GM12878 (cell line): Measurements from ENCODE around the gene YRDC. TPM values are rescaled to one million over a fixed set of nuclear protein-coding genes. Genes with fewer than 3 reads are reported as not detected.

Experiments used
- ATAC-seq: fragments of 200-7000 bp; cut with Tn5 transposase; 3 replicates; pipeline ENCODE4 v1.9.1; 2020; ENCODE audit warnings: mild to moderate bottlenecking, moderate library complexity
- BruUV-seq: library from RNA; stranded (reverse); fragments of 400-500 nt; replicated peaks from 2 replicates; lab custom pipeline; 2021; lab: Mats Ljungman, UMichigan
- CTCF ChIA-PET: fragments of 300-600 bp; sonication (Branson Sonifier 250); formaldehyde crosslinking; extraction: SDS; loops from one replicate; lab custom pipeline; 2021; ENCODE audit warnings: inconsistent platforms; lab: Yijun Ruan, JAX
- POLR2A ChIA-PET: fragments of 350-600 bp; formaldehyde crosslinking; extraction: SDS; loops from one replicate; lab custom pipeline; 2021; ENCODE audit warnings: inconsistent platforms; lab: Charles Lee
- RAD21 ChIA-PET: fragments of 300-600 bp; sonication (Branson Sonifier 250); formaldehyde crosslinking; loops from one replicate; lab custom pipeline; 2023; ENCODE audit warnings: antibody characterized with exemption; ENCODE audit not compliant: unreplicated experiment; lab: Charles Lee
- SMC1A ChIA-PET: fragments of 300-600 bp; sonication (Branson Sonifier 250); formaldehyde crosslinking; loops from one replicate; lab custom pipeline; 2023; ENCODE audit not compliant: unreplicated experiment, uncharacterized antibody; lab: Charles Lee
- DNase-seq: peaks from one replicate; pipeline ENCODE4 v3.0.0-alpha.2; 2011; ENCODE audit warnings: low read depth, low spot score
- FAIRE-seq: peaks from 3 replicates; lab custom pipeline; 2011; peaks lifted over from hg19 to GRCh38; lab: Jason Lieb, UNC
- H2AFZ ChIP-seq: 2 replicates; pipeline ENCODE4 v1.6.0; 2011; ENCODE audit warnings: low read depth, low read length, control low read depth; ENCODE audit not compliant: control insufficient read depth
- H3K27ac ChIP-seq: 2 replicates; pipeline ENCODE4 v1.5.1; 2011; ENCODE audit warnings: control low read depth; ENCODE audit not compliant: control insufficient read depth, insufficient read depth
- H3K27me3 ChIP-seq, 2 experiments: replicated peaks in 1 of 2; 2 replicates each; pipeline versions ENCODE4 v1.6.0 to v1.6.1; 2011; ENCODE audit warnings: low read length in 1 of 2; ENCODE audit not compliant: control insufficient read depth in 2 of 2, insufficient read depth in 2 of 2
- H3K36me3 ChIP-seq, 2 experiments: 2 replicates each; pipeline ENCODE4 v1.5.1; 2011; ENCODE audit warnings: low read length in 1 of 2; ENCODE audit not compliant: control insufficient read depth in 2 of 2, insufficient read depth in 2 of 2
- H3K4me1 ChIP-seq: 2 replicates; pipeline ENCODE4 v1.6.1; 2011; ENCODE audit warnings: mild to moderate bottlenecking, low read length, moderate library complexity, mixed read lengths; ENCODE audit not compliant: control insufficient read depth, insufficient read depth
- H3K4me2 ChIP-seq: 2 replicates; pipeline ENCODE4 v1.6.0; 2011; ENCODE audit warnings: control low read depth; ENCODE audit not compliant: control insufficient read depth, insufficient read depth
- H3K4me3 ChIP-seq: fragments of 200-600 bp; sonication (generic); 2 replicates; pipeline ENCODE4 v1.5.1; 2016
- H3K79me2 ChIP-seq: 2 replicates; pipeline ENCODE4 v1.6.0; 2011; ENCODE audit warnings: low read length; ENCODE audit not compliant: control insufficient read depth, insufficient read depth
- H3K9ac ChIP-seq: 2 replicates; pipeline ENCODE4 v1.8.0; 2011; ENCODE audit warnings: low read length, control low read depth, mixed read lengths; ENCODE audit not compliant: control insufficient read depth, insufficient read depth
- H3K9me3 ChIP-seq: replicated peaks from 3 replicates; pipeline ENCODE4 v1.5.1; 2011; ENCODE audit warnings: mild to moderate bottlenecking, low read length; ENCODE audit not compliant: control insufficient read depth, insufficient read depth
- H4K20me1 ChIP-seq: 2 replicates; pipeline ENCODE4 v1.6.0; 2011; ENCODE audit not compliant: control insufficient read depth, insufficient read depth
- ATF3 ChIP-seq: IDR thresholded peaks from 2 replicates; pipeline ENCODE4 v1.6.1; 2011; ENCODE audit warnings: low read depth, mild to moderate bottlenecking, low read length, moderate library complexity, borderline replicate concordance; ENCODE audit errors: extremely low read depth
- BCL11A ChIP-seq: IDR thresholded peaks from 2 replicates; pipeline ENCODE4 v1.6.1; 2011; ENCODE audit warnings: low read depth, low read length
- MEF2B ChIP-seq: fragments of 450-650 bp; IDR thresholded peaks from 2 replicates; pipeline ENCODE4 v1.6.1; 2018; ENCODE audit warnings: mild to moderate bottlenecking, moderate library complexity; ENCODE audit not compliant: partially characterized antibody, poor library complexity, severe bottlenecking
- POLR2AphosphoS5 ChIP-seq: IDR thresholded peaks from 2 replicates; pipeline ENCODE4 v1.6.1; 2011; ENCODE audit warnings: mild to moderate bottlenecking, low read length, inconsistent platforms
- SMAD1 ChIP-seq: fragments of 450-650 bp; IDR thresholded peaks from 2 replicates; pipeline ENCODE4 v1.6.1; 2018; ENCODE audit warnings: mild to moderate bottlenecking, low read depth; ENCODE audit not compliant: partially characterized antibody
- SREBF2 ChIP-seq: IDR thresholded peaks from 2 replicates; pipeline ENCODE4 v1.6.1; 2012; ENCODE audit warnings: mild to moderate bottlenecking, low read length
- WGBS: methylation state at CpG from one replicate; pipeline ENCODE4 v1.1.6; 2016; ENCODE audit warnings: low lambda C conversion rate; ENCODE audit not compliant: insufficient replicate concordance, insufficient coverage; ENCODE audit errors: missing lambda C conversion rate; 5-methylcytosine and 5-hydroxymethylcytosine counted together
- in situ Hi-C: fragments of 300-500 bp; cut with MboI; formaldehyde crosslinking; loops from 9 replicates; pipeline ENCODE4 v1.14.3; 2018; ENCODE audit warnings: mixed read lengths
- intact Hi-C: fragments of 100-400 bp; cut with micrococcal nuclease; formaldehyde crosslinking; loops from one replicate; pipeline ENCODE4 v1.14.2; 2022; ENCODE audit not compliant: unreplicated experiment
- polyA plus RNA-seq, 11 experiments: library from polyadenylated mRNA; depleted of rRNA in 4 of 11; unstranded in 6 of 11; stranded (reverse) in 5 of 11; fragments of >200 nt; fragmentation: Nextera tagmentation in 4 of 11; fragmentation: Illumina TruSeq in 1 of 11; extraction: Ambion mirVana in 4 of 11; extraction: Trizol in 1 of 11; gene quantifications; 1 replicate in 1 of 11; 2 replicates in 10 of 11; pipeline versions ENCODE4 v1.2.1 to v1.2.3, GENCODE V29; 2011 to 2016; ENCODE audit warnings: inconsistent platforms in 2 of 11, missing spikeins in 2 of 11, low read depth in 1 of 11
- total RNA-seq, 4 experiments: library from RNA; depleted of rRNA in 3 of 4; stranded (reverse); fragments of >200 nt in 3 of 4; fragmentation: Illumina TruSeq in 1 of 4; extraction: Trizol in 1 of 4; gene quantifications; 2 replicates each; pipeline versions ENCODE4 v1.2.1 to v1.2.3, GENCODE V29; 2013 to 2021

Gene YRDC
- total and polyA plus RNA-seq, 10 of the 15 experiments (the other 5 are each of a cell fraction or from before 2014, with no cell fraction given) = 2.9 to 36.2 (median 19.3) TPM

GRCh38 chr1:37831109-37831508 lies 23.1 kb upstream of the YRDC start:
- Histone ChIP-seq H3K9me3 (no peaks in the 10 kb centered on the region), H3K27ac (no peak overlapping the region), H3K27me3 (no peaks in the 10 kb centered on the region), H4K20me1 (no peaks in the 10 kb centered on the region), H3K4me1 (no peaks in the 10 kb centered on the region), H3K79me2 (no peaks in the 10 kb centered on the region), H3K4me3 (no peak overlapping the region), H3K36me3 (peaks cover 8 to 30% of the 10 kb centered on the region in 2 experiments), H3K9ac (no peak overlapping the region), H3K4me2 (no peak overlapping the region), H2AFZ (no peak overlapping the region)
- BruUV-seq = no TSS peak
- 90% methylated on average over 4 of the region's 4 CpGs for WGBS
- DNase-seq (no peak), FAIRE-seq (no peak), ATAC-seq (no peak)
- SMC1A ChIA-PET = no interaction called here
- POLR2A ChIA-PET = interaction anchor here (1.2 kb wide), 1 partner anchor 31 kb away, joined by 4 read pairs; no protein-coding TSS in a partner anchor
- RAD21 ChIA-PET = no interaction called here
- intact Hi-C loops (no loop called here), in situ Hi-C loops (no loop called here)
- TF ChIP-seq BCL11A = no peak
- TF ChIP-seq POLR2AphosphoS5 = no peak
- TF ChIP-seq ATF3 = no peak
- TF ChIP-seq MEF2B = no peak
- TF ChIP-seq SMAD1 = no peak
- TF ChIP-seq SREBF2 = no peak
- CTCF ChIA-PET = interaction anchor here (1.3 to 2.2 kb wide), 2 partner anchors 24 to 29 kb away, joined by 6 to 8 read pairs; partner anchors contain the start of genes C1orf122 and MTF1
